A549 (cell line): ENCODE data around the gene CAMK4. TPM values are rescaled to one million over a fixed set of nuclear protein-coding genes. Genes with fewer than 3 reads are reported as not detected.

Source experiments
- ATAC-seq, 2 experiments: fragments of 200-7000 bp in 1 of 2; fragments of >200 bp in 1 of 2; cut with Nextera tagmentation in 1 of 2; cut with Tn5 transposase in 1 of 2; 3 replicates each; pipeline versions ENCODE4 v1.8.0 to v1.9.1; 2018 to 2020; ENCODE audit warnings: mild to moderate bottlenecking in 1 of 2, moderate library complexity in 1 of 2
- CTCF ChIA-PET: fragments of 300-600 bp; sonication (Branson Sonifier 250); formaldehyde crosslinking; extraction: SDS; loops from one replicate; lab custom pipeline; 2021; ENCODE audit warnings: antibody characterized with exemption, inconsistent platforms; lab: Yijun Ruan, JAX
- POLR2A ChIA-PET: fragments of 350-600 bp; formaldehyde crosslinking; extraction: SDS; loops from one replicate; lab custom pipeline; 2021; ENCODE audit warnings: antibody characterized with exemption, inconsistent platforms; lab: Yijun Ruan, JAX
- DNase-seq, 2 experiments: peaks; one replicate each; pipeline versions ENCODE4 v3.0.0 to v3.0.0-alpha.2; 2011 to 2016; ENCODE audit warnings: low read depth in 1 of 2, low spot score in 1 of 2
- FAIRE-seq: peaks from 2 replicates; lab custom pipeline; 2011; peaks lifted over from hg19 to GRCh38; lab: Jason Lieb, UNC
- H3K27ac ChIP-seq, 2 experiments: fragments of >200 bp; sonication (Bioruptor Twin); formaldehyde crosslinking; 3 replicates each; pipeline ENCODE4 v1.5.1; 2016 to 2017
- H3K4me1 ChIP-seq: fragments of >200 bp; sonication (Bioruptor Twin); formaldehyde crosslinking; 3 replicates; pipeline ENCODE4 v1.6.1; 2016
- H3K4me2 ChIP-seq: fragments of >200 bp; sonication (Bioruptor Twin); formaldehyde crosslinking; 3 replicates; pipeline ENCODE4 v1.6.1; 2016
- H3K4me3 ChIP-seq: fragments of >200 bp; sonication (Bioruptor Twin); formaldehyde crosslinking; 3 replicates; pipeline ENCODE4 v1.5.1; 2016
- H3K9me3 ChIP-seq: fragments of >200 bp; sonication (Bioruptor Twin); formaldehyde crosslinking; 3 replicates; pipeline ENCODE4 v1.6.1; 2016
- BHLHE40 ChIP-seq: IDR thresholded peaks from 2 replicates; pipeline ENCODE4 v1.6.1; 2012; ENCODE audit warnings: low read depth, low read length, inconsistent platforms
- CEBPB ChIP-seq, 2 experiments: fragments of >200 bp in 1 of 2; sonication (Bioruptor Twin) in 1 of 2; formaldehyde crosslinking in 1 of 2; IDR thresholded peaks; 2 replicates each; pipeline ENCODE4 v1.6.1; 2012 to 2016
- CHD2 ChIP-seq: fragments of 150-350 bp; IDR thresholded peaks from 2 replicates; pipeline ENCODE4 v1.6.1; 2014; ENCODE audit warnings: low read length; ENCODE audit not compliant: partially characterized antibody
- CHD4 ChIP-seq: fragments of 200-600 bp; sonication (generic); IDR thresholded peaks from 2 replicates; pipeline ENCODE4 v1.6.1; 2016; ENCODE audit warnings: antibody characterized with exemption, mild to moderate bottlenecking, borderline replicate concordance
- EHF ChIP-seq: fragments of 250-450 bp; sonication (Bioruptor Pico); IDR thresholded peaks from 2 replicates; pipeline ENCODE4 v1.5.0; 2020; ENCODE audit warnings: mild to moderate bottlenecking
- EHMT2 ChIP-seq: fragments of 200-600 bp; sonication (generic); IDR thresholded peaks from 2 replicates; pipeline ENCODE4 v1.6.1; 2016; ENCODE audit warnings: antibody characterized with exemption, low read depth, mild to moderate bottlenecking, moderate library complexity
- FOSB ChIP-seq: fragments of 250-450 bp; sonication (Bioruptor Pico); IDR thresholded peaks from 2 replicates; pipeline ENCODE4 v1.5.0; 2020; ENCODE audit warnings: mild to moderate bottlenecking, moderate library complexity
- FOSL2 ChIP-seq, 2 experiments: fragments of 450-650 bp in 1 of 2; fragments of >200 bp in 1 of 2; sonication (Bioruptor Twin) in 1 of 2; formaldehyde crosslinking; IDR thresholded peaks; 2 replicates each; pipeline versions ENCODE4 v1.5.0 to v1.6.1; 2016 to 2020; ENCODE audit warnings: mild to moderate bottlenecking in 1 of 2, moderate library complexity in 1 of 2
- GATA3 ChIP-seq: IDR thresholded peaks from 2 replicates; pipeline ENCODE4 v1.6.1; 2012; ENCODE audit warnings: borderline replicate concordance
- HEYL ChIP-seq: fragments of 250-450 bp; sonication (Bioruptor Pico); IDR thresholded peaks from 2 replicates; pipeline ENCODE4 v1.8.0; 2021; ENCODE audit warnings: mild to moderate bottlenecking, moderate library complexity
- HOXA7 ChIP-seq: fragments of 250-450 bp; sonication (Bioruptor Pico); IDR thresholded peaks from 2 replicates; pipeline ENCODE4 v1.5.0; 2020; ENCODE audit warnings: mild to moderate bottlenecking, moderate library complexity
- HOXB13 ChIP-seq: fragments of 250-450 bp; sonication (Bioruptor Pico); IDR thresholded peaks from 2 replicates; pipeline ENCODE4 v1.5.0; 2020; ENCODE audit warnings: low read depth, mild to moderate bottlenecking, moderate library complexity
- KDM1A ChIP-seq: fragments of 200-600 bp; sonication (generic); IDR thresholded peaks from 2 replicates; pipeline ENCODE4 v1.6.1; 2016; ENCODE audit warnings: low read depth, mild to moderate bottlenecking
- MAX ChIP-seq: IDR thresholded peaks from 2 replicates; pipeline ENCODE4 v1.6.1; 2012
- MAZ ChIP-seq: fragments of 150-350 bp; IDR thresholded peaks from 2 replicates; pipeline ENCODE4 v1.6.1; 2014; ENCODE audit warnings: antibody characterized with exemption, low read depth, low read length, borderline replicate concordance
- MYC ChIP-seq: IDR thresholded peaks from 2 replicates; pipeline ENCODE4 v1.6.1; 2012; ENCODE audit warnings: mild to moderate bottlenecking, inconsistent platforms, low read length, improper control_type of control experiment, borderline replicate concordance
- NFE2L2 ChIP-seq: fragments of 150-350 bp; conservative IDR thresholded peaks from 2 replicates; pipeline ENCODE4 v1.6.1; 2014; ENCODE audit warnings: low read length
- NPAS2 ChIP-seq: fragments of 250-450 bp; sonication (Bioruptor Pico); IDR thresholded peaks from 2 replicates; pipeline ENCODE4 v1.8.0; 2022; ENCODE audit warnings: mild to moderate bottlenecking, moderate library complexity, borderline replicate concordance
- POLR2AphosphoS2 ChIP-seq: conservative IDR thresholded peaks from 2 replicates; pipeline ENCODE4 v1.6.1; 2012; ENCODE audit warnings: low read length, improper control_type of control experiment, inconsistent platforms
- RAD21 ChIP-seq, 2 experiments: fragments of >200 bp in 1 of 2; sonication (Bioruptor Twin) in 1 of 2; formaldehyde crosslinking in 1 of 2; IDR thresholded peaks in 1 of 2; conservative IDR thresholded peaks in 1 of 2; 2 replicates in 1 of 2; 3 replicates in 1 of 2; pipeline ENCODE4 v1.6.1; 2012 to 2018; ENCODE audit warnings: inconsistent platforms in 1 of 2
- RARB ChIP-seq: fragments of 250-450 bp; sonication (Bioruptor Pico); IDR thresholded peaks from 2 replicates; pipeline ENCODE4 v1.8.0; 2021; ENCODE audit warnings: mild to moderate bottlenecking, moderate library complexity
- RCOR1 ChIP-seq: fragments of 150-350 bp; IDR thresholded peaks from 2 replicates; pipeline ENCODE4 v1.6.1; 2014; ENCODE audit warnings: antibody characterized with exemption, low read length, low read depth
- REST ChIP-seq: fragments of 200-600 bp; sonication (generic); IDR thresholded peaks from 2 replicates; pipeline ENCODE4 v1.6.1; 2016; ENCODE audit warnings: antibody characterized with exemption, mild to moderate bottlenecking, moderate library complexity
- SREBF2 ChIP-seq: fragments of 450-650 bp; IDR thresholded peaks from 2 replicates; pipeline ENCODE4 v1.6.1; 2014; ENCODE audit warnings: mild to moderate bottlenecking, moderate library complexity
- TFCP2L1 ChIP-seq: fragments of 250-450 bp; sonication (Bioruptor Pico); IDR thresholded peaks from 2 replicates; pipeline ENCODE4 v1.5.0; 2021; ENCODE audit warnings: mild to moderate bottlenecking
- TP53 ChIP-seq: fragments of 250-450 bp; sonication (Bioruptor Pico); IDR thresholded peaks from 2 replicates; pipeline ENCODE4 v1.5.0; 2021; ENCODE audit warnings: mild to moderate bottlenecking, moderate library complexity
- ZC3H11A ChIP-seq: fragments of 450-650 bp; IDR thresholded peaks from 2 replicates; pipeline ENCODE4 v1.6.1; 2014; ENCODE audit warnings: antibody characterized with exemption, mild to moderate bottlenecking
- WGBS: methylation state at CpG from one replicate; pipeline ENCODE4 v1.1.6; 2017; ENCODE audit errors: missing lambda C conversion rate; 5-methylcytosine and 5-hydroxymethylcytosine counted together
- polyA plus RNA-seq, 4 experiments: library from polyadenylated mRNA; depleted of rRNA in 3 of 4; stranded (reverse); fragments of >200 nt; fragmentation: RNase III in 1 of 4; extraction: RNeasy Plus Mini Kit Qiagen cat#74134 plus additional on column Dnase treatment in 1 of 4; gene quantifications; 2 replicates in 3 of 4; 3 replicates in 1 of 4; pipeline ENCODE4 v1.2.3, GENCODE V29; 2011 to 2017
- TF ChIP-seq, protein P1 (sequence below): IDR thresholded peaks from 2 replicates; pipeline ENCODE4 v1.6.1; 2012

The CAMK4 gene
- polyA plus RNA-seq, 2 of the 4 experiments (the other 2 are of a cell fraction): not detected

DNA sequence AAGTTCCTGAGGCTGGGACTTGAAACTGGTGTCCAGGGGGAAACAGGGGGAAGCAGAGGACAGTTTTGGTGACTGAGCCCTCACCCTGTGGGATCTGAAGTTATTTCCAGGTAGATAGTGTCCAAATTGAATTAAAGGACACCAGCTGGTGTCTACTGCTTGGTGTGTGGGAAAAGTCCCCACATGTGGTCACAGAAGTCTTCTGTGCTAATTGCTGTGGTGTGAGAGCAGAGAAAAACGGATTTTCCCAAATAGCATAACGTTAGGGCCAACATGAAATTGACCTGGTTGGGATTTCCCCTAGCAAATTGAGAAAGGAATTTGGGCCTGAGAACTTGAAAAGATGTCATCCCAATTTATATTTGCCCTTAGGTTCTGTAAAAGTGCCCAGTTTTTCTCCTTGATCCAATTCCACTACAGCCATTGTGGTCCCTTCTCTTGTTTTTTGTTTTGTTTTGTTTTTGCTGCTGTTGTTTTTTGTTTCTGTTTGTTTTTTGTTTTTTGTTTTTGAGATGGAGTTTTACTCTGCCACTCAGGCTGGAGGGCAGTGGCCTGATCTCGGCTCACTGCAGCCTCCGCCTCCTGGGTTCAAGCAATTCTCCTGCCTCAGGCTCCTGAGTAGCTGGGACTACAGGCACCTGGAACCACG lies 293.8 kb downstream of the CAMK4 start:
- Histone ChIP-seq H3K4me3 (no peak overlapping the region), H3K9me3 (no peaks in the 10 kb centered on the region), H3K4me2 (no peak overlapping the region), H3K4me1 (peaks cover 4% of the 10 kb centered on the region; the same call in 2 of the 3 replicates), H3K27ac (no peak overlapping the region)
- ATAC-seq: no peak
- FAIRE-seq: no peak
- WGBS: 57% methylated on average over 5 of the region's 5 CpGs
- POLR2A ChIA-PET: no interaction called here
- TF ChIP-seq POLR2AphosphoS2: no peak
- no peak for TF ChIP-seq REST
- TF ChIP-seq MAZ: no peak
- TF ChIP-seq RAD21 (conservative IDR thresholded peaks at IDR 0.05 in 1 of 2, IDR thresholded peaks at IDR 0.05 in 1 of 2): no peak
- TF ChIP-seq TFCP2L1: no peak
- TF ChIP-seq NFE2L2: no peak
- no peak for TF ChIP-seq HEYL
- TF ChIP-seq TP53: no peak
- TF ChIP-seq RCOR1: no peak
- TF ChIP-seq GATA3: no peak
- no peak for TF ChIP-seq KDM1A
- no peak for TF ChIP-seq ZC3H11A
- no peak for DNase-seq
- CTCF ChIA-PET: interaction anchor here (1.2 to 2.7 kb wide), 2 partner anchors 14 to 33 kb away, joined by 3 to 11 read pairs; no protein-coding TSS in a partner anchor

- H3K4me3 ChIP-seq: no peak overlapping the region
- 58% methylated on average over 2 of the region's 2 CpGs for WGBS
- FAIRE-seq: no peak
- H3K4me2 ChIP-seq: no peak overlapping the region
- CTCF ChIA-PET: interaction anchor here (2.7 kb wide), 1 partner anchor 13 kb away, joined by 11 read pairs; no protein-coding TSS in a partner anchor
- H3K9me3 ChIP-seq: no peaks in the 10 kb centered on the region
- H3K27ac ChIP-seq: no peak overlapping the region
- POLR2A ChIA-PET: interaction anchor here (0.7 kb wide), 1 partner anchor 642 kb away, joined by 3 read pairs; no protein-coding TSS in a partner anchor
- no peaks in the 10 kb centered on the region for H3K4me1 ChIP-seq
- TF ChIP-seq CHD4 (no peak), HOXB13 (CRISPR knock-in tag) (no peak), MAZ (no peak), FOSL2 (IDR thresholded peaks at IDR 0.05) (no peak), FOSL2 (CRISPR knock-in tag; IDR thresholded peaks at IDR 0.05) (no peak), HOXA7 (CRISPR knock-in tag) (no peak), RARB (CRISPR knock-in tag) (no peak), SREBF2 (no peak), MAX (no peak), CEBPB (IDR thresholded peaks at IDR 0.05) (no peak), EHF (CRISPR knock-in tag) (no peak), BHLHE40 (no peak), NPAS2 (CRISPR knock-in tag) (no peak), EHMT2 (no peak), CHD2 (no peak), MYC (no peak), FOSB (CRISPR knock-in tag) (no peak)
- TF ChIP-seq, protein P1, sequence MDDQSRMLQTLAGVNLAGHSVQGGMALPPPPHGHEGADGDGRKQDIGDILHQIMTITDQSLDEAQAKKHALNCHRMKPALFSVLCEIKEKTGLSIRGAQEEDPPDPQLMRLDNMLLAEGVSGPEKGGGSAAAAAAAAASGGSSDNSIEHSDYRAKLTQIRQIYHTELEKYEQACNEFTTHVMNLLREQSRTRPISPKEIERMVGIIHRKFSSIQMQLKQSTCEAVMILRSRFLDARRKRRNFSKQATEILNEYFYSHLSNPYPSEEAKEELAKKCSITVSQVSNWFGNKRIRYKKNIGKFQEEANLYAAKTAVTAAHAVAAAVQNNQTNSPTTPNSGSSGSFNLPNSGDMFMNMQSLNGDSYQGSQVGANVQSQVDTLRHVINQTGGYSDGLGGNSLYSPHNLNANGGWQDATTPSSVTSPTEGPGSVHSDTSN: no peak
- no peak for DNase-seq
- no peak for ATAC-seq
These were observed 294.6 kb downstream of the CAMK4 start for GRCh38 chr5:111518777-111519176.
